Keratinocyte (primary cell): ENCODE results near the gene HEATR3. TPM values are rescaled to one million over a fixed set of nuclear protein-coding genes. Genes with fewer than 3 reads are reported as not detected.

ENCODE experiments used
- DNase-seq: peaks from one replicate; pipeline ENCODE4 v3.0.0-alpha.2; 2011; ENCODE audit warnings: low read depth, missing footprints, low spot score
- FAIRE-seq: peaks from 2 replicates; lab custom pipeline; 2011; peaks lifted over from hg19 to GRCh38; lab: Jason Lieb, UNC
- H2AFZ ChIP-seq: 2 replicates; pipeline ENCODE4 v1.6.0; 2012; ENCODE audit warnings: low read length, control low read depth, inconsistent platforms; ENCODE audit not compliant: control insufficient read depth
- H3K27ac ChIP-seq: 2 replicates; pipeline ENCODE4 v1.5.1; 2011; ENCODE audit warnings: low read length; ENCODE audit not compliant: control insufficient read depth, insufficient read depth
- H3K27me3 ChIP-seq: 3 replicates; pipeline ENCODE4 v1.6.0; 2011; ENCODE audit warnings: low read length; ENCODE audit not compliant: control insufficient read depth, insufficient read depth; ENCODE audit errors: extremely low read depth
- H3K36me3 ChIP-seq, 2 experiments: 2 replicates in 1 of 2; 3 replicates in 1 of 2; pipeline ENCODE4 v1.5.1; 2011; ENCODE audit warnings: low read length in 2 of 2, mild to moderate bottlenecking in 1 of 2; ENCODE audit not compliant: control insufficient read depth in 2 of 2, insufficient read depth in 2 of 2; ENCODE audit errors: extremely low read depth in 1 of 2
- H3K4me1 ChIP-seq: 3 replicates; pipeline ENCODE4 v1.5.1; 2011; ENCODE audit warnings: low read length; ENCODE audit not compliant: control insufficient read depth, insufficient read depth; ENCODE audit errors: extremely low read depth
- H3K4me2 ChIP-seq: 3 replicates; pipeline ENCODE4 v1.6.0; 2011; ENCODE audit warnings: low read depth, low read length; ENCODE audit not compliant: control insufficient read depth, insufficient read depth; ENCODE audit errors: extremely low read depth
- H3K4me3 ChIP-seq, 3 experiments: fragments of 200-600 bp in 1 of 3; sonication (generic) in 1 of 3; 2 replicates in 2 of 3; 3 replicates in 1 of 3; pipeline ENCODE4 v1.5.1; 2011 to 2016; ENCODE audit warnings: low read length in 3 of 3, mild to moderate bottlenecking in 3 of 3, control low read depth in 2 of 3, inconsistent platforms in 1 of 3, low read depth in 1 of 3, mixed read lengths in 1 of 3, mixed run types in 1 of 3, moderate library complexity in 1 of 3; ENCODE audit not compliant: control insufficient read depth in 2 of 3, insufficient read depth in 2 of 3; ENCODE audit errors: extremely low read depth in 1 of 3
- H3K79me2 ChIP-seq: 2 replicates; pipeline ENCODE4 v1.6.0; 2012; ENCODE audit warnings: low read length; ENCODE audit not compliant: control insufficient read depth, insufficient read depth
- H3K9ac ChIP-seq: 3 replicates; pipeline ENCODE4 v1.6.0; 2011; ENCODE audit warnings: low read length; ENCODE audit not compliant: control insufficient read depth, insufficient read depth; ENCODE audit errors: extremely low read depth
- H3K9me1 ChIP-seq: 3 replicates; pipeline ENCODE4 v1.6.0; 2011; ENCODE audit warnings: low read length; ENCODE audit not compliant: control insufficient read depth, insufficient read depth; ENCODE audit errors: extremely low read depth
- H3K9me3 ChIP-seq: 2 replicates; pipeline ENCODE4 v1.5.1; 2012; ENCODE audit warnings: low read depth, low read length; ENCODE audit not compliant: control insufficient read depth
- H4K20me1 ChIP-seq: 3 replicates; pipeline ENCODE4 v1.6.0; 2011; ENCODE audit warnings: low read length; ENCODE audit not compliant: control insufficient read depth, insufficient read depth; ENCODE audit errors: extremely low read depth
- CTCF ChIP-seq, 3 experiments: IDR thresholded peaks in 1 of 3; conservative IDR thresholded peaks in 1 of 3; optimal IDR thresholded peaks in 1 of 3; 2 replicates in 2 of 3; 3 replicates in 1 of 3; pipeline versions ENCODE3 to v1.5.1; 2011; ENCODE audit warnings: low read length in 3 of 3, mild to moderate bottlenecking in 3 of 3, moderate library complexity in 2 of 3, control low read depth in 1 of 3, inconsistent platforms in 1 of 3; ENCODE audit not compliant: insufficient read depth in 2 of 3; ENCODE audit errors: extremely low read depth in 1 of 3
- EZH2 ChIP-seq: IDR thresholded peaks from one replicate; pipeline ENCODE4 v1.6.1; 2012; ENCODE audit warnings: inconsistent platforms, mild to moderate bottlenecking, low read length, moderate library complexity
- dilution Hi-C: fragments of 300-500 bp; cut with MboI; formaldehyde crosslinking; loops from one replicate; pipeline ENCODE4 v1.7.0; 2020; ENCODE audit warnings: low sequenced_read_pairs; ENCODE audit not compliant: extremely low pct_ligation_motif_present
- polyA plus RNA-seq, 5 experiments: library from polyadenylated mRNA; depleted of rRNA in 3 of 5; stranded (reverse) in 3 of 5; stranded (forward) in 1 of 5; unstranded in 1 of 5; fragments of >200 nt; gene quantifications; 1 replicate in 1 of 5; 2 replicates in 3 of 5; 3 replicates in 1 of 5; pipeline versions ENCODE4 v1.2.1 to v1.2.3, GENCODE V29; 2011 to 2012; ENCODE audit warnings: missing spikeins in 2 of 5, low read depth in 1 of 5, low replicate concordance in 1 of 5

The HEATR3 gene
- polyA plus RNA-seq, 1 donor (not counting 4 experiments of a cell fraction or from before 2014, with no cell fraction given): 27.2 TPM

- TF ChIP-seq CTCF (optimal IDR thresholded peaks at IDR 0.05 in 1 of 3, IDR thresholded peaks at IDR 0.05 in 1 of 3, conservative IDR thresholded peaks at IDR 0.05 in 1 of 3; ENCODE audit: extremely low read depth in 1 of 3, insufficient read depth in 2 of 3, low read length in 3 of 3) (no peak), EZH2 (no peak)
- Histone ChIP-seq H3K4me2 (no peak overlapping the region), H3K9me3 (no peaks in the 10 kb centered on the region), H3K4me3 (no peak overlapping the region), H3K4me1 (peaks cover 7% of the 10 kb centered on the region), H3K27me3 (no peaks in the 10 kb centered on the region), H4K20me1 (no peaks in the 10 kb centered on the region), H3K36me3 (peaks cover 0 to 17% of the 10 kb centered on the region in 2 experiments), H3K9ac (no peak overlapping the region), H3K27ac (no peak overlapping the region), H3K79me2 (peaks cover 1% of the 10 kb centered on the region), H3K9me1 (no peaks in the 10 kb centered on the region), H2AFZ (no peak overlapping the region)
- dilution Hi-C loops: no loop called here
- FAIRE-seq: no peak
- DNase-seq: no peak
Measured at GRCh38 chr16:50086176-50086575, 20.4 kb downstream of the HEATR3 start.

DNA sequence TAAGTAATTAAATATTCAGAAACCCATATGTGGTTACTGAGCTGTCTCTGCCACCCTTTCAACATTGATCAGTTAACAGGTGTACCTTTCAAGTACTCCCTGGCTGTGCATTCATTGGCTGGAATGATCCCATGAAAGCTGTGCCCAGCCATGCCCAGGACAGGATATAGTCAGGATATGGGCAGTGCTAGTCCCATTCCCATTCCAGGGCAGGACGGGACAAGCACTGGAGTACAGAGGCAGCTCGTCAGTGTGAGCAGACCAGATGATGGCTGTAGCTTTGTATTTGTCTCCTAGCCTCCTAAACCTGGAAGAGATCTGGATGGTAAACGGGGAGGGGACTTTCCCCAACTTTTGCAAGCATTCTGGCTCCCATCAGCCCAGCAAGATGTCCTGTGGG is 22.5 kb downstream of the HEATR3 start:
- no peak overlapping the region for H2AFZ ChIP-seq
- H3K4me1 ChIP-seq: peaks cover 7% of the 10 kb centered on the region
- dilution Hi-C loops: no loop called here

More for the DNA sequence above, 22.5 kb downstream of the HEATR3 start:
- H3K9me3 ChIP-seq: no peaks in the 10 kb centered on the region
- no peaks in the 10 kb centered on the region for H4K20me1 ChIP-seq
- H3K27ac ChIP-seq: no peak overlapping the region
- H3K36me3 ChIP-seq: peaks cover 0 to 16% of the 10 kb centered on the region in 2 experiments
- no peak overlapping the region for H3K4me3 ChIP-seq
- TF ChIP-seq CTCF (optimal IDR thresholded peaks at IDR 0.05 in 1 of 3, IDR thresholded peaks at IDR 0.05 in 1 of 3, conservative IDR thresholded peaks at IDR 0.05 in 1 of 3; ENCODE audit: extremely low read depth in 1 of 3, insufficient read depth in 2 of 3, low read length in 3 of 3) (no peak), EZH2 (no peak)
- H3K4me2 ChIP-seq: peak overlapping the region; percentile 44
- DNase-seq: peak; percentile 54
- H3K9me1 ChIP-seq: no peaks in the 10 kb centered on the region
- no peaks in the 10 kb centered on the region for H3K79me2 ChIP-seq
- no peaks in the 10 kb centered on the region for H3K27me3 ChIP-seq
- H3K9ac ChIP-seq: no peak overlapping the region
- FAIRE-seq: peak; percentile 91
